ENCODE measurements around the gene HTRA1. TPM values are rescaled to one million over a fixed set of nuclear protein-coding genes. Genes with fewer than 3 reads are reported as not detected.

Gene HTRA1
- total RNA-seq, 1 donor from 2014 or later, result 1,546 TPM

DNA sequence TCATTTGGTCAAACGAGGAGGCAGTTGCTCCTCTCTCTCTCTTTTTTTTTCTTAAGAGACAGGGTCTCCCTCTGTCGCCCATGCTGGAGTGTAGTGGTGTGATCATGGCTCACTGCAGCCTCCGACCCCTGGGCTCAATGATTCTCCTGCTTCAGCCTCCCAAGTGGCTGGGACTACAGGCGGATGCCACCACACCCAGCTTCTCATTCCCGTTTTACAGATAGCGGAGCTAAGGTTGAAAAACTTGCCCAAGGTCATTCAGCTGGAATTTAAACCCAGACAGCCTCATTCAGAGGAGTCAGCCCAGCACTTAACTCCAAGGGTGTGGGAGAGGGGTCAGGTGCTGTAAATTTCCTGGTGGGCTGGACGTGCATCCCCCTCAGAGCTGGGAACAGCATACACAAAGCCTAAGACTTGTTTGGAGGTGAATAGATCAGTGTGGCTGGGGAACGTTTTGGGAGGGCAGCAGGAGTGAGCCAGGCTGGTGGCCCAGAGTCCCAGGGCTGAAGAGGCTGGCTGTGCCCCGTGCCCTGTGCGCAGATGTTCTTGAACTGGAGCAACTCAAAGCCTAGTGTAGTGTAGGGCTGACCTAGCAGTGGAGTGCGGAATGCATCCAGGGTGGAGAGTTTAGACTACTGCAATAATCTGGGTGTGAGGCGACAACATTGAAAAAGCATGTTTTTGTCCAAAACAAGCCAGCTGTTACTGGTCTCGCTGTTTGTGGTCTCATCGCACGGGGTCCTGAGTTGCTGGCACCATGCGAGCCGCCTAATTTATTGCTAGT lies 2.3 kb downstream of the HTRA1 start:
- H3K9me3 Mint-ChIP-seq (ENCODE audit: unreplicated experiment), result no peaks in the 10 kb centered on the region
- peak overlapping the region; percentile 90 for H3K4me3 Mint-ChIP-seq (ENCODE audit: unreplicated experiment)
- TF ChIP-seq, protein P1, sequence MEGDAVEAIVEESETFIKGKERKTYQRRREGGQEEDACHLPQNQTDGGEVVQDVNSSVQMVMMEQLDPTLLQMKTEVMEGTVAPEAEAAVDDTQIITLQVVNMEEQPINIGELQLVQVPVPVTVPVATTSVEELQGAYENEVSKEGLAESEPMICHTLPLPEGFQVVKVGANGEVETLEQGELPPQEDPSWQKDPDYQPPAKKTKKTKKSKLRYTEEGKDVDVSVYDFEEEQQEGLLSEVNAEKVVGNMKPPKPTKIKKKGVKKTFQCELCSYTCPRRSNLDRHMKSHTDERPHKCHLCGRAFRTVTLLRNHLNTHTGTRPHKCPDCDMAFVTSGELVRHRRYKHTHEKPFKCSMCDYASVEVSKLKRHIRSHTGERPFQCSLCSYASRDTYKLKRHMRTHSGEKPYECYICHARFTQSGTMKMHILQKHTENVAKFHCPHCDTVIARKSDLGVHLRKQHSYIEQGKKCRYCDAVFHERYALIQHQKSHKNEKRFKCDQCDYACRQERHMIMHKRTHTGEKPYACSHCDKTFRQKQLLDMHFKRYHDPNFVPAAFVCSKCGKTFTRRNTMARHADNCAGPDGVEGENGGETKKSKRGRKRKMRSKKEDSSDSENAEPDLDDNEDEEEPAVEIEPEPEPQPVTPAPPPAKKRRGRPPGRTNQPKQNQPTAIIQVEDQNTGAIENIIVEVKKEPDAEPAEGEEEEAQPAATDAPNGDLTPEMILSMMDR (IDR thresholded peaks at IDR 0.05), result no peak
- no peaks in the 10 kb centered on the region for H3K27me3 Mint-ChIP-seq (ENCODE audit: unreplicated experiment)
- peaks cover 79% of the 10 kb centered on the region for H3K4me1 Mint-ChIP-seq (ENCODE audit: unreplicated experiment)
- peaks cover 27% of the 10 kb centered on the region for H3K36me3 Mint-ChIP-seq (ENCODE audit: unreplicated experiment)
- H3K27ac Mint-ChIP-seq (ENCODE audit: unreplicated experiment), result peak overlapping the region; percentile 88
- peak; percentile 74 for DNase-seq (ENCODE audit: extremely low spot score, unreplicated experiment)

DNA sequence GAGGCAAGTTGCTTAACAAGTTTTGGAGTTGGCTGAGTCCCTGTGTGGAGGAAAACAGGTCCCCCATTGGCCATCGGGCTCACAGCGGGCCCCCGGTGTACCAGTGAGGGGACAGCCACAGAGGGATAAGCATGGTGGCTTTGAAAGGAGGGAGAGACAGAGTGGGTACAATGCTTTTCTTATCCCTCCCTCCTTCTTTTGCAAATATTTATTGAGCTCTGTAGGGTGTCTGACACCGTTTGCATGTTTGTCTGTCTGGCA lies 2.8 kb downstream of the HTRA1 start:
- peaks cover 27% of the 10 kb centered on the region for H3K36me3 Mint-ChIP-seq (ENCODE audit: unreplicated experiment)
- H3K4me1 Mint-ChIP-seq (ENCODE audit: unreplicated experiment), result peaks cover 81% of the 10 kb centered on the region
- H3K4me3 Mint-ChIP-seq (ENCODE audit: unreplicated experiment), result peak overlapping the region; percentile 90
- peak overlapping the region; percentile 32 for H3K27ac Mint-ChIP-seq (ENCODE audit: unreplicated experiment)
- H3K9me3 Mint-ChIP-seq (ENCODE audit: unreplicated experiment), result no peaks in the 10 kb centered on the region
- H3K27me3 Mint-ChIP-seq (ENCODE audit: unreplicated experiment), result no peaks in the 10 kb centered on the region
- DNase-seq (ENCODE audit: extremely low spot score, unreplicated experiment), result no peak
- TF ChIP-seq, protein P1 (IDR thresholded peaks at IDR 0.05), result no peak

DNA sequence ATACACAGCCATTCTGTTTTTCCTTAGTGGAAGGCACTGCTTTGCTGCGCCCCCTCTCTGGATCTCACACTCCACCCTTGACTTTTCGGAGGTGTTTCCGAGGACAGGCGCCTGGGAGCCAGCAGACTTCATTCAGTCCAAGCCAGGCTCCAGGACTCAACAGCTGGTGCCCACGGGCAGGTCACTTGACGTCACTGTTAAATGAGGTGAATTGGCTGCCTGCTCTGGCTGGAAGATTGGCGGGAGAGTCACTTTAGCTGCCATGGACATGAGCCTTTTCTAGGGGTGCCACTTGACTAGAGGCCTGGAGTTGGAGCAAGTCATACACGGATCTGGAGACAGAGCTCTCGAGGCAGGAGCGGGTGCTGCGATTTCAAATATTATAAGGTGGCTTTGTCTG lies 3.2 kb downstream of the HTRA1 start:
- no peaks in the 10 kb centered on the region for H3K9me3 Mint-ChIP-seq (ENCODE audit: unreplicated experiment)
- TF ChIP-seq, protein P1 (IDR thresholded peaks at IDR 0.05), result no peak
- H3K4me3 Mint-ChIP-seq (ENCODE audit: unreplicated experiment), result peak overlapping the region; percentile 90
- peak overlapping the region; percentile 32 for H3K27ac Mint-ChIP-seq (ENCODE audit: unreplicated experiment)
- no peaks in the 10 kb centered on the region for H3K27me3 Mint-ChIP-seq (ENCODE audit: unreplicated experiment)
- H3K36me3 Mint-ChIP-seq (ENCODE audit: unreplicated experiment), result peaks cover 27% of the 10 kb centered on the region
- H3K4me1 Mint-ChIP-seq (ENCODE audit: unreplicated experiment), result peaks cover 81% of the 10 kb centered on the region
- peak; percentile 68 for DNase-seq (ENCODE audit: extremely low spot score, unreplicated experiment)

DNA sequence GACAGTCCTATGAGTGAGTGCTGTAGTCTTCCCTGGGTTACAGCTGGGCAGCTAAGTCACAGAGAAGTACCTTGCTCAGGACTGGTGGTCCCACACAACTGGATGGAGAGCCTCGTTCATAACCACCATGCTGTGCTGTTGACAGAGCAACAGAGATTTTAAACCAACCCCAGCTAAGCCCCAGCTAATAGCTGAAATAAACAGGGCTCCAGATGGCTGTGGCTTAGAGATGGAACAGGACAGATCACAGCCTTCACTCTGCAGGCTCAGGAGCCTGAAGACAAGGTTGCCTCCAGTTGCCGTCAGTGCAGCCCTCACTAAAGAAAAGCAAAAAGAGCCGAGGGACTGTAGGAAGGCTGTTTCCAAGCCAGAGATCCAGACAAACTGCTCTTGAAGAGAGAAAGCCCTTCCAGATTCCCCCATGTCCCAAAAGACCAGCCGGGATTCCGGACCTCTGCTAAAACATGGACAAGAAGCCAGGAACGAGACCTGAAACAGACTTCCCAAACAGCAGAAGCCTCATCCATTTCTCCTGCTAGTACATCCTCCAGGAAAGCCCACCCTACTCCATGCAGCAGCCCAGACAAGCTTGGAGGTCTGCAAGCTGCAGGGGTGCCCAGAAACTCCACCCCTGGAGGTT lies 4.2 kb downstream of the HTRA1 start:
- Mint-ChIP-seq H3K9me3 (ENCODE audit: unreplicated experiment) (no peaks in the 10 kb centered on the region), H3K36me3 (ENCODE audit: unreplicated experiment) (peaks cover 27% of the 10 kb centered on the region), H3K4me1 (ENCODE audit: unreplicated experiment) (peaks cover 82% of the 10 kb centered on the region), H3K27me3 (ENCODE audit: unreplicated experiment) (no peaks in the 10 kb centered on the region), H3K4me3 (ENCODE audit: unreplicated experiment) (peak overlapping the region; percentile 90), H3K27ac (ENCODE audit: unreplicated experiment) (peak overlapping the region; percentile 32)
- no peak for DNase-seq (ENCODE audit: extremely low spot score, unreplicated experiment)
- TF ChIP-seq, protein P1 (IDR thresholded peaks at IDR 0.05), result no peak

DNA sequence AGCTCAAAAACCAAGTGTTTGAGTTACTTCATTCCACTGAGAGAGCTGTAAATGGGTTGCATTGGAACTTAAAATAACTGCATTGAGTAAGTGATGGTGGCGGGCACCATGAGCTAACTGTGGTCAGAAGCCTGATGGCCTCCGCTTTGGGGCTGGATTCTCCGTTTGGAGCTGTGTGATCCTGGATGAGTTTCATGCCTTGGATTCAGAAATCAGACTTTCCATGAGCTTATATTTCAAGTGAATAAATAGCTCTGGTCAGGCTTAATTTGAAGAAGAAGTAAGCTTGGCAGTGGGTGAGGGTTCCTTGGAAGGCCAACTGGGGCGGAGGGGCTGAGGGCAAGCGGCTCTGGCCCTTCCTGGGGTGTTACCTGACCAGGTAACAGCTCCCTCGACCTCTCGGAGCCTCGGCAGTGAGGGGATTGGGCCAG lies 5.6 kb downstream of the HTRA1 start:
- no peak for DNase-seq (ENCODE audit: extremely low spot score, unreplicated experiment)
- Mint-ChIP-seq H3K4me1 (ENCODE audit: unreplicated experiment) (peaks cover 93% of the 10 kb centered on the region), H3K4me3 (ENCODE audit: unreplicated experiment) (no peak overlapping the region), H3K9me3 (ENCODE audit: unreplicated experiment) (no peaks in the 10 kb centered on the region), H3K27me3 (ENCODE audit: unreplicated experiment) (no peaks in the 10 kb centered on the region), H3K27ac (ENCODE audit: unreplicated experiment) (peak overlapping the region; percentile 95), H3K36me3 (ENCODE audit: unreplicated experiment) (peaks cover 31% of the 10 kb centered on the region)
- TF ChIP-seq, protein P1 (IDR thresholded peaks at IDR 0.05), result no peak

Data from osteocyte (in vitro differentiated cells).